ENCODE results near the gene SMIM7. TPM values are rescaled to one million over a fixed set of nuclear protein-coding genes. Genes with fewer than 3 reads are reported as not detected.

SMIM7 gene
- total and polyA plus RNA-seq, 2 of the 13 experiments (the other 11 are each of a cell fraction or from before 2014, with no cell fraction given) = 55.7 to 74.9 TPM

DNA sequence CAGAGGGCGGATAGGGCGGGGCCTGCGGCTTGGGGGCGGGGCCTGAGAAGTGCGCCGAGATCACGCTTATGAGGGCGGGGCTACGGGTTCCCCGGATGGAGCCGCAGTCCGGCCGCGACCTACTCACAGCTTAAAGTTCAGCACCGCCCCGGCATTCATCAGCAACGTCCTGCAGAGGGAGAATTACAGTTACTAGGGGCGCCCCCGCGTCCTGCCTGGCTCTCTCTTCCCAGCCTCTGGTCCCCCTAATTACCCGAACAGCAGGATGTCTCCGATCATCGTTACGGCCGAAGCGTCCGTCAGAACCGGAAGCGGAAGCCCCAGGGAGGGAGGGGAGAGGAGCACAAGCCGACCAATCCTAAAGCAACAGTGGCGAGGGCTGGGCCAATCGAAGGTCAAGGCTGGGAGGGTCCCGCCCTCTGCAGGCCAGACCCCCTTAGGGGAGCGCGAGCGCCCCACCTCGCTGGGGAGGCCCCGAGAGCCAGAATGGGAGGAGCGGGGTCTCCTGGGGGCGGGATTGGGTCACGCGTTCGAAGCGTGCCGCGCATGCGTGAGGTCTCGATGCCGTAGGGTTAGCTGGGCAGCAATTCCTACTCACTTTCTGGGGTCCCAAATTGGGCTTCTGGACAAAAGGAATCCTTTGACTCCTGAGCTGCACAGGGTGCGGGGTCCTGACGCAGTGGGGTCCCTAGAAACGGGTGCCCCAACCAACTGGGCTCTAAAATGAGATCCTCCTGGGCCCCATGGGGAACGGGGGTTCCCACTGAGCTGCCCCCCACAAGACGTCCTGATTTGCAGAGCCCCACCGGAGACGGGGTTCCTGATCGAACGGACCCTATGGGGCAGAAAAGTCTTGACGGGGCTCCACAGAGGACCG is at the start of gene SMIM7 (continued):
- TF ChIP-seq YEATS4 (CRISPR knock-in tag; IDR thresholded peaks at IDR 0.05; ENCODE audit: borderline replicate concordance) = peak; percentile 91
- TF ChIP-seq ZNF225 (CRISPR knock-in tag; IDR thresholded peaks at IDR 0.05) = peak; percentile 87; the same call in 1 of the 2 replicates
- 0 out of 2 replicates have a peak, but pooled peaks have one; percentile 76 for TF ChIP-seq ZNF816 (CRISPR knock-in tag; IDR thresholded peaks at IDR 0.05; ENCODE audit: borderline replicate concordance)
- no peak for TF ChIP-seq PRPF4 (IDR thresholded peaks at IDR 0.05; ENCODE audit: low read depth, low read length, poor library complexity, severe bottlenecking)
- TF ChIP-seq ZNF607 (CRISPR knock-in tag; IDR thresholded peaks at IDR 0.05; ENCODE audit: borderline replicate concordance) = peak; percentile 29; the same call in 1 of the 2 replicates
- no peak for TF ChIP-seq ZNF546 (CRISPR knock-in tag; conservative IDR thresholded peaks at IDR 0.05)
- peak; percentile 83 for TF ChIP-seq SMAD9 (CRISPR knock-in tag; IDR thresholded peaks at IDR 0.05)
- TF ChIP-seq, protein P1, sequence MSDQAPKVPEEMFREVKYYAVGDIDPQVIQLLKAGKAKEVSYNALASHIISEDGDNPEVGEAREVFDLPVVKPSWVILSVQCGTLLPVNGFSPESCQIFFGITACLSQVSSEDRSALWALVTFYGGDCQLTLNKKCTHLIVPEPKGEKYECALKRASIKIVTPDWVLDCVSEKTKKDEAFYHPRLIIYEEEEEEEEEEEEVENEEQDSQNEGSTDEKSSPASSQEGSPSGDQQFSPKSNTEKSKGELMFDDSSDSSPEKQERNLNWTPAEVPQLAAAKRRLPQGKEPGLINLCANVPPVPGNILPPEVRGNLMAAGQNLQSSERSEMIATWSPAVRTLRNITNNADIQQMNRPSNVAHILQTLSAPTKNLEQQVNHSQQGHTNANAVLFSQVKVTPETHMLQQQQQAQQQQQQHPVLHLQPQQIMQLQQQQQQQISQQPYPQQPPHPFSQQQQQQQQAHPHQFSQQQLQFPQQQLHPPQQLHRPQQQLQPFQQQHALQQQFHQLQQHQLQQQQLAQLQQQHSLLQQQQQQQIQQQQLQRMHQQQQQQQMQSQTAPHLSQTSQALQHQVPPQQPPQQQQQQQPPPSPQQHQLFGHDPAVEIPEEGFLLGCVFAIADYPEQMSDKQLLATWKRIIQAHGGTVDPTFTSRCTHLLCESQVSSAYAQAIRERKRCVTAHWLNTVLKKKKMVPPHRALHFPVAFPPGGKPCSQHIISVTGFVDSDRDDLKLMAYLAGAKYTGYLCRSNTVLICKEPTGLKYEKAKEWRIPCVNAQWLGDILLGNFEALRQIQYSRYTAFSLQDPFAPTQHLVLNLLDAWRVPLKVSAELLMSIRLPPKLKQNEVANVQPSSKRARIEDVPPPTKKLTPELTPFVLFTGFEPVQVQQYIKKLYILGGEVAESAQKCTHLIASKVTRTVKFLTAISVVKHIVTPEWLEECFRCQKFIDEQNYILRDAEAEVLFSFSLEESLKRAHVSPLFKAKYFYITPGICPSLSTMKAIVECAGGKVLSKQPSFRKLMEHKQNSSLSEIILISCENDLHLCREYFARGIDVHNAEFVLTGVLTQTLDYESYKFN (CRISPR knock-in tag; conservative IDR thresholded peaks at IDR 0.05) = peak; percentile 31; the same call in 1 of the 2 replicates
- TF ChIP-seq ZSCAN9 (CRISPR knock-in tag; IDR thresholded peaks at IDR 0.05; ENCODE audit: borderline replicate concordance) = peak; percentile 85; the same call in 1 of the 2 replicates
- no peak; the same call in none of the 2 replicates for TF ChIP-seq ZNF747 (CRISPR knock-in tag; IDR thresholded peaks at IDR 0.05; ENCODE audit: borderline replicate concordance)
- TF ChIP-seq ERF (CRISPR knock-in tag; IDR thresholded peaks at IDR 0.05) = peak; percentile 66
- no peak for TF ChIP-seq ZBTB1 (CRISPR knock-in tag; IDR thresholded peaks at IDR 0.05; ENCODE audit: borderline replicate concordance)
- TF ChIP-seq, protein P2, sequence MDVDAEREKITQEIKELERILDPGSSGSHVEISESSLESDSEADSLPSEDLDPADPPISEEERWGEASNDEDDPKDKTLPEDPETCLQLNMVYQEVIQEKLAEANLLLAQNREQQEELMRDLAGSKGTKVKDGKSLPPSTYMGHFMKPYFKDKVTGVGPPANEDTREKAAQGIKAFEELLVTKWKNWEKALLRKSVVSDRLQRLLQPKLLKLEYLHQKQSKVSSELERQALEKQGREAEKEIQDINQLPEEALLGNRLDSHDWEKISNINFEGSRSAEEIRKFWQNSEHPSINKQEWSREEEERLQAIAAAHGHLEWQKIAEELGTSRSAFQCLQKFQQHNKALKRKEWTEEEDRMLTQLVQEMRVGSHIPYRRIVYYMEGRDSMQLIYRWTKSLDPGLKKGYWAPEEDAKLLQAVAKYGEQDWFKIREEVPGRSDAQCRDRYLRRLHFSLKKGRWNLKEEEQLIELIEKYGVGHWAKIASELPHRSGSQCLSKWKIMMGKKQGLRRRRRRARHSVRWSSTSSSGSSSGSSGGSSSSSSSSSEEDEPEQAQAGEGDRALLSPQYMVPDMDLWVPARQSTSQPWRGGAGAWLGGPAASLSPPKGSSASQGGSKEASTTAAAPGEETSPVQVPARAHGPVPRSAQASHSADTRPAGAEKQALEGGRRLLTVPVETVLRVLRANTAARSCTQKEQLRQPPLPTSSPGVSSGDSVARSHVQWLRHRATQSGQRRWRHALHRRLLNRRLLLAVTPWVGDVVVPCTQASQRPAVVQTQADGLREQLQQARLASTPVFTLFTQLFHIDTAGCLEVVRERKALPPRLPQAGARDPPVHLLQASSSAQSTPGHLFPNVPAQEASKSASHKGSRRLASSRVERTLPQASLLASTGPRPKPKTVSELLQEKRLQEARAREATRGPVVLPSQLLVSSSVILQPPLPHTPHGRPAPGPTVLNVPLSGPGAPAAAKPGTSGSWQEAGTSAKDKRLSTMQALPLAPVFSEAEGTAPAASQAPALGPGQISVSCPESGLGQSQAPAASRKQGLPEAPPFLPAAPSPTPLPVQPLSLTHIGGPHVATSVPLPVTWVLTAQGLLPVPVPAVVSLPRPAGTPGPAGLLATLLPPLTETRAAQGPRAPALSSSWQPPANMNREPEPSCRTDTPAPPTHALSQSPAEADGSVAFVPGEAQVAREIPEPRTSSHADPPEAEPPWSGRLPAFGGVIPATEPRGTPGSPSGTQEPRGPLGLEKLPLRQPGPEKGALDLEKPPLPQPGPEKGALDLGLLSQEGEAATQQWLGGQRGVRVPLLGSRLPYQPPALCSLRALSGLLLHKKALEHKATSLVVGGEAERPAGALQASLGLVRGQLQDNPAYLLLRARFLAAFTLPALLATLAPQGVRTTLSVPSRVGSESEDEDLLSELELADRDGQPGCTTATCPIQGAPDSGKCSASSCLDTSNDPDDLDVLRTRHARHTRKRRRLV (CRISPR knock-in tag; IDR thresholded peaks at IDR 0.05) = peak; percentile 49; the same call in 1 of the 2 replicates
- no peak for TF ChIP-seq ZFP36L2 (CRISPR knock-in tag; IDR thresholded peaks at IDR 0.05)
- TF ChIP-seq, protein P3, sequence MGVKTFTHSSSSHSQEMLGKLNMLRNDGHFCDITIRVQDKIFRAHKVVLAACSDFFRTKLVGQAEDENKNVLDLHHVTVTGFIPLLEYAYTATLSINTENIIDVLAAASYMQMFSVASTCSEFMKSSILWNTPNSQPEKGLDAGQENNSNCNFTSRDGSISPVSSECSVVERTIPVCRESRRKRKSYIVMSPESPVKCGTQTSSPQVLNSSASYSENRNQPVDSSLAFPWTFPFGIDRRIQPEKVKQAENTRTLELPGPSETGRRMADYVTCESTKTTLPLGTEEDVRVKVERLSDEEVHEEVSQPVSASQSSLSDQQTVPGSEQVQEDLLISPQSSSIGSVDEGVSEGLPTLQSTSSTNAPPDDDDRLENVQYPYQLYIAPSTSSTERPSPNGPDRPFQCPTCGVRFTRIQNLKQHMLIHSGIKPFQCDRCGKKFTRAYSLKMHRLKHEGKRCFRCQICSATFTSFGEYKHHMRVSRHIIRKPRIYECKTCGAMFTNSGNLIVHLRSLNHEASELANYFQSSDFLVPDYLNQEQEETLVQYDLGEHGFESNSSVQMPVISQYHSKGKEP (CRISPR knock-in tag; IDR thresholded peaks at IDR 0.05) = peak; percentile 58; the same call in 1 of the 2 replicates
- TF ChIP-seq ZNF230 (CRISPR knock-in tag; IDR thresholded peaks at IDR 0.05) = peak; percentile 50; the same call in 1 of the 2 replicates
- no peak for TF ChIP-seq HOXA9 (CRISPR knock-in tag; IDR thresholded peaks at IDR 0.05; ENCODE audit: borderline replicate concordance)
